ENCODE results near the gene HOXA5.
A peak's percentile ranks its signal among the peaks of the same experiment; 100 is the strongest.

Gene HOXA5

DNA sequence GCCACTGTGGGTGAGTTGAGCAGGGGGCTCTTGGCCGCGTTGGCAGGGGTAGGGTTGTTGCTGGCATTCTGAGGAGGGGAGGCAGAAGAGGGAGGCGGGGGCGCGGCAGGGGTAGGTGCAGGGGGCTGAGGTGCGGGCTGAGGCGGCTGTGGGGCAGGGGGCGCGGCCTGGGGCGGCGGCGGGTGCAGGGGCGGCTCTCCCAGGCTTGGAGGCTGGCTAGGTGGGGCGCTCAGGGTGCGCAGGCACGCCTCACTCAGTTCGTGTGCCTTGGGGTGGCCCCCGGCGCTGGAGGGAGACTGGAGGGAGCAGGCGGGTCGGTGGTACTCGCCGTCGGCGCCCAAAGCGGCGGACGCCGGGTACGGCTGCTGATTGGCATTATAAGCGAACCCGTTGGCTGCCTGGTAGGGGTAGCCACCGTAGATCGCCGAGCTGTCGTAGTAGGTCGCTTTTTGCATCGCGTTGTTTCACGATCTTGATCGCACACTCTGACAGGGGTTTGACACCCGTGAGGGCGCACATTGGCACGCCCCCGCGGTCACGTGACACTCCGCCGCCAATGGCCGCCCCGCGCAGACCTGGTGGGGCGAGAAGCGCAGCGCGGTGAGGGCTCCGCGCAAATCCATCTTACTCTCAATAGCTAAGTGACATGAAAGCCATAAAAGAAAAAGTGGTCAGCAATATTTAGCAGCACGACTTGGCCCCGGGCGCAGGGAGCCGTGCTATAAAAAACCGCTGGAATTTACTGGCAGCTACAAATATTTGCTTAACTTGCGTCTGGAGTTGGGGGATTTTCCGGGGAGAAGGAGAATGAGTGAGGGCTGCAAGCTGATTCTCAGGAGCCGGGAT lies 33.1 kb downstream of the HOXA5 start:
- Histone ChIP-seq H3K36me3 (ENCODE audit: low read depth) (no peaks in the 10 kb centered on the region; the same call in 1 of the 2 replicates), H3K27ac (ENCODE audit: poor library complexity, severe bottlenecking) (peak overlapping the region; percentile 86), H3K4me3 (ENCODE audit: severe bottlenecking) (peak overlapping the region; percentile 76), H3K9me3 (ENCODE audit: severe bottlenecking) (no peaks in the 10 kb centered on the region), H3K27me3 (ENCODE audit: insufficient read depth, poor library complexity, severe bottlenecking) (no peaks in the 10 kb centered on the region), H3K4me1 (ENCODE audit: insufficient read depth, poor library complexity, severe bottlenecking) (peaks cover 26% of the 10 kb centered on the region)
- TF ChIP-seq, protein P1, sequence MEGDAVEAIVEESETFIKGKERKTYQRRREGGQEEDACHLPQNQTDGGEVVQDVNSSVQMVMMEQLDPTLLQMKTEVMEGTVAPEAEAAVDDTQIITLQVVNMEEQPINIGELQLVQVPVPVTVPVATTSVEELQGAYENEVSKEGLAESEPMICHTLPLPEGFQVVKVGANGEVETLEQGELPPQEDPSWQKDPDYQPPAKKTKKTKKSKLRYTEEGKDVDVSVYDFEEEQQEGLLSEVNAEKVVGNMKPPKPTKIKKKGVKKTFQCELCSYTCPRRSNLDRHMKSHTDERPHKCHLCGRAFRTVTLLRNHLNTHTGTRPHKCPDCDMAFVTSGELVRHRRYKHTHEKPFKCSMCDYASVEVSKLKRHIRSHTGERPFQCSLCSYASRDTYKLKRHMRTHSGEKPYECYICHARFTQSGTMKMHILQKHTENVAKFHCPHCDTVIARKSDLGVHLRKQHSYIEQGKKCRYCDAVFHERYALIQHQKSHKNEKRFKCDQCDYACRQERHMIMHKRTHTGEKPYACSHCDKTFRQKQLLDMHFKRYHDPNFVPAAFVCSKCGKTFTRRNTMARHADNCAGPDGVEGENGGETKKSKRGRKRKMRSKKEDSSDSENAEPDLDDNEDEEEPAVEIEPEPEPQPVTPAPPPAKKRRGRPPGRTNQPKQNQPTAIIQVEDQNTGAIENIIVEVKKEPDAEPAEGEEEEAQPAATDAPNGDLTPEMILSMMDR (IDR thresholded peaks at IDR 0.05; ENCODE audit: poor library complexity, severe bottlenecking), result no peak
- DNase-seq (ENCODE audit: low spot score) (no peak), ATAC-seq (ENCODE audit: low read depth) (peak; percentile 48)

DNA sequence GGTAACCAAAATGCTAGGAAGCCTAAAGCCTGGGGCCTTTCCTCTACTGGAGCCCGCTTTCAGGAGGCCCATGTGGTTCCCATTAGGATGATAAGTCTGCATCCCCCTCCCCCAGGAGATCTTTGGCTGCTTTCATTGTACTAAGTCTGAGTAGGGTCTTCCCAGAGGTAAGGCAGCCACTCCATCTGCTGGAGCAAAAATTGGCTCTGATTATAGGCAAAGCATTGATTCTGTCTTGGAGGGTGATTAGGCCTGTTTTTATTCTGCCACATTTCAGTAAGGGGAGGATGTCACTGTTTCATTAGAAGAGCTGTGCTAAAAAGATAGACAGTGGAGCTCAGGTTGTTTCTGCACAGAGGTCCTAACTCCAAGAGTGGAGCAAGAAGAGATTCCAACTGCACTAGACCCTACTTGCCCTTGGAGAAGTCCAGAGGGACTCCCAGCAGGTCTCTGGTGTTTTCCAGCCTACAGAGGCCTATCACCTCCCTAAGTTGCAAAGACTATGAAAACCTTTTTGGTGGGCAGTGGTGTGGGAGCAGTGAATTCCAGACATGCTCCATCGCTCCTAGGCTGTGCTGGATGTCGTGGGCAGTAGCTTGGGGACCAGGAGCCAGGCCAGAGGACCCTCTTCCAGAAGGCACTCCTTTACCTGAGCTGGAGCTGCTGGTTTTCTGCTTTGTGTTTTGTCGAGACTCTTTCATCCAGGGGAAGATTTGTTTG lies 33.9 kb downstream of the HOXA5 start:
- no peak for ATAC-seq (ENCODE audit: low read depth)
- H3K27me3 ChIP-seq (ENCODE audit: insufficient read depth, poor library complexity, severe bottlenecking), result no peaks in the 10 kb centered on the region

DNA sequence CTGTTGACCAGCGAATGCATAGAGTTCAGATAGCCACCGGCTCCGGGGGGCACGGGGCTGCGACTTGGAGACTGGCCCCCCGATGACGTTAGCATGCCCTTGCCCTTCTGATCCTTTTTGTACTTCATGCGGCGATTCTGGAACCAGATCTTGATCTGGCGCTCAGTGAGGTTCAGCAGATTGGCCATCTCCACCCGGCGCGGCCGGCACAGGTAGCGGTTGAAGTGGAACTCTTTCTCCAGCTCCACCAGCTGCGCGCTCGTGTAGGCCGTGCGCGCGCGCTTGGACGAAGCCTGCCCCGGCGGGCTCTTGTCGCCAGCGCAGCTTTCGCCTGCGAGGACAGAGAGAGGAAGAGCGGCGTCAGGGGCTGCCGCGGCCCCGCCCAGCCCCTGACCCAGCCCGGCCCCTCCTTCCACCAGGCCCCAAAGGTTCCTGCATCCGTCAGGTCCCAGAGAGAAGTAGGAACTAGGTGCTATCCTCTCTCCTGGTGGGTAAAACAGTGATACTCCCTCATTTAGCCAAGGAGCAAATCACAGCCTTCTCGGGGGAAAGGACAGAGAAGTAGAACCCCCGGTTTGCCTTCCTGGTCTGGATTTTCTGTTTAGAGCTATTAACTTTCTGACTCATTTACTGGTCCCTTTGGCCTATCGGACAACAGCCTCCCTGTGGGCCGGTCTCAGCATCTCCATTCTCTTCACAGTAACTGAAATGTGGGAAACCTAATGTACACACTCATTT lies 34.9 kb downstream of the HOXA5 start:
- no peak for ATAC-seq (ENCODE audit: low read depth)
- Histone ChIP-seq H3K4me1 (ENCODE audit: insufficient read depth, poor library complexity, severe bottlenecking) (peaks cover 21% of the 10 kb centered on the region), H3K36me3 (ENCODE audit: low read depth) (no peaks in the 10 kb centered on the region; the same call in 1 of the 2 replicates), H3K27me3 (ENCODE audit: insufficient read depth, poor library complexity, severe bottlenecking) (no peaks in the 10 kb centered on the region), H3K9me3 (ENCODE audit: severe bottlenecking) (no peaks in the 10 kb centered on the region), H3K4me3 (ENCODE audit: severe bottlenecking) (no peak overlapping the region), H3K27ac (ENCODE audit: poor library complexity, severe bottlenecking) (no peak overlapping the region)
- no peak for DNase-seq (ENCODE audit: low spot score)
- TF ChIP-seq, protein P1 (IDR thresholded peaks at IDR 0.05; ENCODE audit: poor library complexity, severe bottlenecking), result no peak

More for the DNA sequence above, 33.9 kb downstream of the HOXA5 start:
- Histone ChIP-seq H3K36me3 (ENCODE audit: low read depth) (no peaks in the 10 kb centered on the region; the same call in 1 of the 2 replicates), H3K4me1 (ENCODE audit: insufficient read depth, poor library complexity, severe bottlenecking) (peaks cover 24% of the 10 kb centered on the region), H3K4me3 (ENCODE audit: severe bottlenecking) (no peak overlapping the region), H3K27ac (ENCODE audit: poor library complexity, severe bottlenecking) (peak overlapping the region; percentile 86), H3K9me3 (ENCODE audit: severe bottlenecking) (no peaks in the 10 kb centered on the region)
- DNase-seq (ENCODE audit: low spot score), result no peak
- TF ChIP-seq, protein P1 (IDR thresholded peaks at IDR 0.05; ENCODE audit: poor library complexity, severe bottlenecking), result no peak

DNA sequence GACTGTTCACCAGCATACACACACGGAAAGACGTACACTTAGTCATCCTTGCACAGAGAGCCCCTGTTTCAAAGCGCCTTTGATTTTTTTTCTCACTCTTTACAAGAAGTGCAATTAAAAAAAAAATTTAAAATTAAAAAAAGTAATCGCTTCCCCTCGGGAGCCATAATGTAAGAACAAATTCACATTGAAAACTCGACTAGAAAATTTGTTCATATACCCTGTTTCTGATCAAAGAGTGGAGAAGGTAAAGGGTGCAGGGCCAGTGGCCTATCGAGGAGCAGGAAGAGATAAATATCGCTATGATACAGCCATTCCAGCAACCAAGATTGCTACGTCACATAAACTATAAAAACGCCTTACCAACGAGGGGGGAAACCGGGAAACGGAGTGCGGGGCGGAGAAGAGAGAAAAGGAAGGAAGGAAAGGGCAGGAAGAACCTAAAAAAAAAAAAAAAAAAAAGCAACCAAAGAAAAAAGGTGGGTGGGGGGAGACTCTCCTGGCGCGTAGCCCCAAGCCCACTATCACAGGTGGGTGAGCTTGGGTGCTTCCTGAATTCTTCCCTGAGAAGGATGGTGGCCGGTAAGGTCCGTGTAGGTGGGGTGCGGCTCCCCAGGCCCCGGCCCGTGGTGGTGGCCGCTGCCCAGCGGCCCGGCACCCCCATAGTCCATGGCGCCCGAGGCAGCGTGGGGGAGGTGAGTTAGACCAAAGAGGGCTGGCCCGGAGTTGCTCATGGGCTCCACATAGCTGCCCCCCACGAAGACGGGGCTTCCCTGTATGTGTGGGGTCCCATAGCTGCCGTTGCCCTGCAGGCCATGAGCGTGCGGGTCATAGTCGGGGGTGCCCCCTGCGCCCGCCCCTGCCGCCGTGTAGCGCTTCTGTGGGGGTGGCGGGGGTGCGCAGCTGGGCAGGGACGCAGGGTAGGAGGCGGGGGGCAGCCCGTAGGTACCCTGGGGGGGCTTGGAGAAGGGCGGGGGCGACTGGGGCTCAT lies 35.8 kb downstream of the HOXA5 start:
- Histone ChIP-seq H3K27me3 (ENCODE audit: insufficient read depth, poor library complexity, severe bottlenecking) (no peaks in the 10 kb centered on the region), H3K4me1 (ENCODE audit: insufficient read depth, poor library complexity, severe bottlenecking) (peaks cover 21% of the 10 kb centered on the region), H3K9me3 (ENCODE audit: severe bottlenecking) (no peaks in the 10 kb centered on the region), H3K36me3 (ENCODE audit: low read depth) (no peaks in the 10 kb centered on the region; the same call in 1 of the 2 replicates), H3K27ac (ENCODE audit: poor library complexity, severe bottlenecking) (no peak overlapping the region), H3K4me3 (ENCODE audit: severe bottlenecking) (no peak overlapping the region)
- TF ChIP-seq, protein P1 (IDR thresholded peaks at IDR 0.05; ENCODE audit: poor library complexity, severe bottlenecking), result no peak
- DNase-seq (ENCODE audit: low spot score), result no peak
- no peak for ATAC-seq (ENCODE audit: low read depth)
